Measurements from ENCODE around the gene NUDT11. TPM values are rescaled to one million over a fixed set of nuclear protein-coding genes. Genes with fewer than 3 reads are reported as not detected.
A peak's percentile ranks its signal among the peaks of the same experiment; 100 is the strongest.

NUDT11 gene
- polyA plus RNA-seq, 1 donor from 2014 or later = 118 TPM

- Histone ChIP-seq H4K20me1 (ENCODE audit: insufficient read depth) (no peaks in the 10 kb centered on the region), H3K9me3 (ENCODE audit: low read length) (no peaks in the 10 kb centered on the region), H3F3A (ENCODE audit: insufficient read depth, low read length, poor library complexity, severe bottlenecking) (no peaks in the 10 kb centered on the region), H3K27ac (ENCODE audit: low read length) (no peak overlapping the region), H3K9me2 (ENCODE audit: insufficient read depth, low read length) (no peaks in the 10 kb centered on the region), H3K4me3 (ENCODE audit: low read length) (no peak overlapping the region), H2AFZ (ENCODE audit: low read depth, low read length) (no peak overlapping the region), H3K79me2 (replicated peaks; ENCODE audit: insufficient read depth, low read length) (no peaks in the 10 kb centered on the region), H3K9ac (ENCODE audit: low read length) (no peak overlapping the region), H3K36me3 (ENCODE audit: insufficient read depth, low read length) (no peaks in the 10 kb centered on the region), H3K4me2 (ENCODE audit: low read length) (no peak overlapping the region), H3K27me3 (ENCODE audit: insufficient read depth, low read depth, low read length) (no peaks in the 10 kb centered on the region)
- peak; percentile 67 for TF ChIP-seq SMC3 (conservative IDR thresholded peaks at IDR 0.05; ENCODE audit: poor library complexity)
- TF ChIP-seq EP300 (conservative IDR thresholded peaks at IDR 0.05; ENCODE audit: poor library complexity, severe bottlenecking) = no peak
- TF ChIP-seq RAD21 (conservative IDR thresholded peaks at IDR 0.05) = peak; percentile 67
- no peak for TF ChIP-seq REST (IDR thresholded peaks at IDR 0.05; ENCODE audit: borderline replicate concordance)
- no peak for TF ChIP-seq EZH2 (IDR thresholded peaks at IDR 0.05; ENCODE audit: borderline replicate concordance, insufficient read depth, low read length, poor library complexity, severe bottlenecking)
- TF ChIP-seq TAF1 (IDR thresholded peaks at IDR 0.05; ENCODE audit: low read depth) = no peak
- no peak for TF ChIP-seq MXI1 (conservative IDR thresholded peaks at IDR 0.05; ENCODE audit: poor library complexity, severe bottlenecking)
- TF ChIP-seq CTCF (IDR thresholded peaks at IDR 0.05; ENCODE audit: poor library complexity, severe bottlenecking) = peak; percentile 70
- TF ChIP-seq POLR2AphosphoS5 (IDR thresholded peaks at IDR 0.05) = no peak
Measured at GRCh38 chrX:51461053-51462044, 35.0 kb downstream of the NUDT11 start.

- Histone ChIP-seq H2AFZ (ENCODE audit: low read depth, low read length) (no peak overlapping the region), H3K9me3 (ENCODE audit: low read length) (no peaks in the 10 kb centered on the region), H3K4me2 (ENCODE audit: low read length) (no peak overlapping the region), H3K79me2 (replicated peaks; ENCODE audit: insufficient read depth, low read length) (no peaks in the 10 kb centered on the region), H3K9ac (ENCODE audit: low read length) (no peak overlapping the region), H3K36me3 (ENCODE audit: insufficient read depth, low read length) (no peaks in the 10 kb centered on the region), H3F3A (ENCODE audit: insufficient read depth, low read length, poor library complexity, severe bottlenecking) (no peaks in the 10 kb centered on the region), H3K27ac (ENCODE audit: low read length) (no peak overlapping the region), H3K9me2 (ENCODE audit: insufficient read depth, low read length) (no peaks in the 10 kb centered on the region), H3K27me3 (ENCODE audit: insufficient read depth, low read depth, low read length) (no peaks in the 10 kb centered on the region), H3K4me3 (ENCODE audit: low read length) (no peak overlapping the region), H4K20me1 (ENCODE audit: insufficient read depth) (no peaks in the 10 kb centered on the region)
- TF ChIP-seq REST (IDR thresholded peaks at IDR 0.05; ENCODE audit: borderline replicate concordance) = no peak
- no peak for TF ChIP-seq SMC3 (conservative IDR thresholded peaks at IDR 0.05; ENCODE audit: poor library complexity)
- no peak for TF ChIP-seq EP300 (conservative IDR thresholded peaks at IDR 0.05; ENCODE audit: poor library complexity, severe bottlenecking)
- no peak for TF ChIP-seq CTCF (IDR thresholded peaks at IDR 0.05; ENCODE audit: poor library complexity, severe bottlenecking)
- no peak for TF ChIP-seq EZH2 (IDR thresholded peaks at IDR 0.05; ENCODE audit: borderline replicate concordance, insufficient read depth, low read length, poor library complexity, severe bottlenecking)
- no peak for TF ChIP-seq TAF1 (IDR thresholded peaks at IDR 0.05; ENCODE audit: low read depth)
- no peak for TF ChIP-seq POLR2AphosphoS5 (IDR thresholded peaks at IDR 0.05)
- no peak for TF ChIP-seq RAD21 (conservative IDR thresholded peaks at IDR 0.05)
- no peak for TF ChIP-seq MXI1 (conservative IDR thresholded peaks at IDR 0.05; ENCODE audit: poor library complexity, severe bottlenecking)
Measured at GRCh38 chrX:51459125-51459524, 37.3 kb downstream of the NUDT11 start.

All from neural cell (in vitro differentiated cells).